Inflammatory macrophage treated with lipopolysaccharide for 1 hour (primary cell): ENCODE measurements around the gene CALHM1.
"Not testable (repeated sequence)": the region's sequence is repeated elsewhere in the genome, so short reads cannot be mapped to it uniquely, and the experiment has no call there.

Experiments used
- DNase-seq, 2 donors: peaks; one replicate each; pipeline ENCODE4 v3.0.0-alpha.2; 2020 to 2022

The CALHM1 gene

GRCh38 chr10:103428989-103429643 is 29.6 kb downstream of the CALHM1 start:
- DNase-seq, result no peak

GRCh38 chr10:103427866-103428265 is 30.8 kb downstream of the CALHM1 start:
- DNase-seq, result no peak

- DNase-seq, result no peak
Measured at GRCh38 chr10:103423748-103424147, 35.0 kb downstream of the CALHM1 start.

GRCh38 chr10:103419101-103419500 is 39.6 kb downstream of the CALHM1 start:
- DNase-seq, result no peak

- no peak for DNase-seq
Measured at GRCh38 chr10:103417601-103418000, 41.1 kb downstream of the CALHM1 start.

- DNase-seq, result not testable (repeated sequence)
Measured at GRCh38 chr10:103417148-103417469, 41.6 kb downstream of the CALHM1 start.

- peak; percentile 45 to 88 for DNase-seq
Measured at GRCh38 chr10:103416436-103417147, 42.1 kb downstream of the CALHM1 start.

- DNase-seq, result no peak
Measured at GRCh38 chr10:103415581-103415980, 43.1 kb downstream of the CALHM1 start.

DNA sequence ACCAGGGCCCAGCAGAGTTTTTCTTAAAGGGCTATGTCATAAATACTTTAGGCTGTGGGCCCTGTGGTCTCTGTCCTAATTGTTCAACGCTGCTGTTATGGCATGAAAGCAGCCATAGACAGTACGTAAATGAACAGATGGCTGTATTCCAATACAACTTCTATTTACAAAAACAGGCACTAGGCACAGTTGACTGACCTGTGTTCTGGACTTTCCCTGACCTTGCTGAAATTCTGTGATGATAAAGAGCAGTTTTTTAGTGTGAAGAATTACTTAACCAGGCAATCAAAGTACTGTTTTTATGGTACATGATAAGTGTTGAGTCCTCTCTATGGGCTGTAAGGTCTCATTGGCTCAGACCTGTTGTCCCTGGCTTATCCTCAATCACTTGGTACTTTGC is 45.1 kb downstream of the CALHM1 start:
- no peak for DNase-seq
